Measurements from ENCODE around the gene ZFYVE28. TPM values are rescaled to one million over a fixed set of nuclear protein-coding genes. Genes with fewer than 3 reads are reported as not detected.

ZFYVE28 gene
- total RNA-seq, 1 donor from 2014 or later = 5.9 TPM

DNA sequence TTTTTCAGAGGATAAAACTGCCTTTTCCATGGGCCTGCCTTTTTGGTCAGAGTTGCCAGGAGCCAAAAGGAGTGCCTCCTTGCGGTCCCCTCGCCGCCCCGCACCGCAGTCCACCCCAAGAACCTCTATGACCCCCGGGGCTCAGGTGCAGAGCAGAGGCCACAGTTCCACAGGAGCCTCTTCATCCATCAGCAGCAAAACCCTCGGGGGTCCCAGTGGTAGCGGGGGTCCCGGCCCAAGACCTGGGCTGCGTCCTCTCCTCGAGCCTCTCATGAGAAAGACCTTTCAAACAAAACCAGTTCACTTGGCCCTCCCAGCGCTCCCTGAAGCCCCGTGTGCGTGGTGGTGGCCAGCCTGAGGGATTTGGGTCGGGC is 16.8 kb downstream of the ZFYVE28 start:
- H3K4me1 Mint-ChIP-seq = peaks cover 10% of the 10 kb centered on the region
- peaks cover 28% of the 10 kb centered on the region for H3K27me3 Mint-ChIP-seq
- ChIA-PET POLR2A (interaction anchor here (0.9 kb wide), 1 partner anchor 18 kb away, joined by 3 read pairs; the partner anchor contains the start of gene CFAP99), CTCF (no interaction called here)
- TF ChIP-seq, protein P1, sequence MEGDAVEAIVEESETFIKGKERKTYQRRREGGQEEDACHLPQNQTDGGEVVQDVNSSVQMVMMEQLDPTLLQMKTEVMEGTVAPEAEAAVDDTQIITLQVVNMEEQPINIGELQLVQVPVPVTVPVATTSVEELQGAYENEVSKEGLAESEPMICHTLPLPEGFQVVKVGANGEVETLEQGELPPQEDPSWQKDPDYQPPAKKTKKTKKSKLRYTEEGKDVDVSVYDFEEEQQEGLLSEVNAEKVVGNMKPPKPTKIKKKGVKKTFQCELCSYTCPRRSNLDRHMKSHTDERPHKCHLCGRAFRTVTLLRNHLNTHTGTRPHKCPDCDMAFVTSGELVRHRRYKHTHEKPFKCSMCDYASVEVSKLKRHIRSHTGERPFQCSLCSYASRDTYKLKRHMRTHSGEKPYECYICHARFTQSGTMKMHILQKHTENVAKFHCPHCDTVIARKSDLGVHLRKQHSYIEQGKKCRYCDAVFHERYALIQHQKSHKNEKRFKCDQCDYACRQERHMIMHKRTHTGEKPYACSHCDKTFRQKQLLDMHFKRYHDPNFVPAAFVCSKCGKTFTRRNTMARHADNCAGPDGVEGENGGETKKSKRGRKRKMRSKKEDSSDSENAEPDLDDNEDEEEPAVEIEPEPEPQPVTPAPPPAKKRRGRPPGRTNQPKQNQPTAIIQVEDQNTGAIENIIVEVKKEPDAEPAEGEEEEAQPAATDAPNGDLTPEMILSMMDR (IDR thresholded peaks at IDR 0.05) = no peak
- ATAC-seq (ENCODE audit: low read depth) (no peak), DNase-seq (no peak)
- H3K9me3 Mint-ChIP-seq = no peaks in the 10 kb centered on the region
- no peak overlapping the region for H3K27ac Mint-ChIP-seq
- H3K4me3 Mint-ChIP-seq = no peak overlapping the region
- no peaks in the 10 kb centered on the region for H3K36me3 Mint-ChIP-seq (ENCODE audit: low read depth)
- intact Hi-C loops (cut with micrococcal nuclease) = no loop called here

DNA sequence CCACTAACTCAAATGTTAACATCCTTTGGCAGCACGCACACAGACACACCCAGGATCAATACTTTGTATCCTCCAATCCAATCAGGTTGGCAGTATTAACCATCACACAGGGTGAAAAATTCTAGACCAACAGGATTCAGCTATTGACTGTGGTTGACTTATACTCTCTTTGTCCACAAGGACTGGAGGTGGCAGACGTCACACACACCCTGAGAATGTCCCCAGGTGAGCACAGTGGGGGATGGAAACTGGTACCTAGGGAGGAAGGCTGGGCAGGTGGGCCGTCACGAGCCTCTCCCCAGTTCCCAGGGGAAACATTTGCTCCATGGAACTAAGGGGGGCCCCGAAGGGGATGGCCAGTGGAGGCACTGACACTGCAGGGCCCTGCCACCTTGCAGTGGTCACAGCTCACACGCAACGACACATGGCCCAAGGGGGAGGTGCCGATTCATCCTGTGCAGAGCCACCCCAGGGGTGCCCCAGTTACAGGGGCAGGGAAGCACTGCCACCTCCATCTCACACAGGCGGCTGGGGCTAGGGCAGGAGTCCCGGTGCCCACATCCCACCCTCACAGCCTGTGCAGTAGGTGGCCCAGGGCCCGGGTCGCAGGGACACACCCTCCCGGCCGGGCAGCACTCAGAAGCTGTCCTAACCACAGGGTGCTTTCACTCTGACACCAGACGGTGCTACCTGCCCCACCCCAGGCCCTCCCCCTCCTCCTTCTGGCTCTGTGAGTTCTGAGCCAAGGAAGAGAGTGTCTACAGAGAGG is 17.4 kb downstream of the ZFYVE28 start:
- no peaks in the 10 kb centered on the region for H3K36me3 Mint-ChIP-seq (ENCODE audit: low read depth)
- ChIA-PET POLR2A (no interaction called here), CTCF (no interaction called here)
- H3K4me3 Mint-ChIP-seq = no peak overlapping the region
- TF ChIP-seq, protein P1 (IDR thresholded peaks at IDR 0.05) = no peak
- peaks cover 10% of the 10 kb centered on the region for H3K4me1 Mint-ChIP-seq
- intact Hi-C loops (cut with micrococcal nuclease) = no loop called here
- ATAC-seq (ENCODE audit: low read depth) (no peak), DNase-seq (no peak)
- H3K9me3 Mint-ChIP-seq = no peaks in the 10 kb centered on the region
- H3K27ac Mint-ChIP-seq = no peak overlapping the region
- H3K27me3 Mint-ChIP-seq = peaks cover 28% of the 10 kb centered on the region

DNA sequence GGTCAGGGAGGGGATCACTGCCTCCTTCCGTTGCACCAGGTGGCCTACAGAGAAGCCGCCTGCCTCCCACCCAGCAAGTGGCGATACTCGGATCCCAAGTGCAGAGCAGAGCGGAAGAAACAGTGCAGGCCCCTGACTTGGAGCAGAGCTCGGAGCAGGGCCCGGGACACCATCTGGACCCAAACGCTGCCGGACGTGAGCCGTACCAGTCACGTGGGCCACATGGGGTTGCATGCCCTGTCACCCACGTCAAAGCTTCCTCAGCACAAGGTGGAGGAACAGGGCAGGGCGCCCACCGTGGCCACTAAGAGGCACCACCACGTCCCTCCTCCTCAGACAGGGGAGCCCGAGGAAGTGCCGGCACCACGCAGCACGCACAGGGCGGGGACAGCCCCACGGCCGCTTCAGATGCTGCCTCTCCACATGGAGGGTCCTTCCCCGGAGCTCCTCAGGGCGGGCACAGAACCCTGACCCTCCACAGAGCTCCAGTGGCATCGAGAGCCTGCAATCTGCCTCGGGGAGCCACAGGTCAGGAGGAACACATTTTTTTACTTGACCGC is 18.7 kb downstream of the ZFYVE28 start:
- ChIA-PET CTCF (no interaction called here), POLR2A (no interaction called here)
- Mint-ChIP-seq H3K4me3 (no peak overlapping the region), H3K9me3 (no peaks in the 10 kb centered on the region), H3K36me3 (ENCODE audit: low read depth) (no peaks in the 10 kb centered on the region), H3K4me1 (peaks cover 10% of the 10 kb centered on the region), H3K27ac (no peak overlapping the region), H3K27me3 (peaks cover 28% of the 10 kb centered on the region)
- TF ChIP-seq, protein P1 (IDR thresholded peaks at IDR 0.05) = no peak
- ATAC-seq (ENCODE audit: low read depth) (no peak), DNase-seq (no peak)
- intact Hi-C loops (cut with micrococcal nuclease) = no loop called here

DNA sequence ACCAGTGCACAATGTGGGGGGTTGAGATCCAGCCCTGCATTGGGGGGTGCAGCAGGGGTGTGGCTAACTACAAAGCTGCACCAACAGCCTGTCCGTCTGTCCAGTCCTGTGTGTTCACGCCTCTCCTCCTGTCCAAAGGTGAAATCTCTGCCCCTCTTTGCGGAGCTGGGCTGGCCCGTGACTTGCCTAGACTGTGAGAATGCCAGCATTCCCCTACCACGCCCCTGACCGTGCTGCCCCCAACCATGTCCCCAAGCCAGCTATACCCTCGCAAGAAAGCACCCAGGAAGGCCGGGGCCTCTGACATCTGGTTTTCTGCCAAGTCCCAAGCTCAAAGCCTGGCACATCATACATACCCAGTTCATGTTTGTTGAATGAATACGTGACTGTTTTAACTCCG is 19.2 kb downstream of the ZFYVE28 start:
- TF ChIP-seq, protein P1 (IDR thresholded peaks at IDR 0.05) = no peak
- peaks cover 15% of the 10 kb centered on the region for H3K4me1 Mint-ChIP-seq
- intact Hi-C loops (cut with micrococcal nuclease) = no loop called here
- ATAC-seq (ENCODE audit: low read depth) = no peak
- no peak for DNase-seq
- no peaks in the 10 kb centered on the region for H3K9me3 Mint-ChIP-seq
- H3K4me3 Mint-ChIP-seq = no peak overlapping the region
- peaks cover 28% of the 10 kb centered on the region for H3K27me3 Mint-ChIP-seq
- no peak overlapping the region for H3K27ac Mint-ChIP-seq
- CTCF ChIA-PET = no interaction called here
- no peaks in the 10 kb centered on the region for H3K36me3 Mint-ChIP-seq (ENCODE audit: low read depth)
- POLR2A ChIA-PET = no interaction called here

DNA sequence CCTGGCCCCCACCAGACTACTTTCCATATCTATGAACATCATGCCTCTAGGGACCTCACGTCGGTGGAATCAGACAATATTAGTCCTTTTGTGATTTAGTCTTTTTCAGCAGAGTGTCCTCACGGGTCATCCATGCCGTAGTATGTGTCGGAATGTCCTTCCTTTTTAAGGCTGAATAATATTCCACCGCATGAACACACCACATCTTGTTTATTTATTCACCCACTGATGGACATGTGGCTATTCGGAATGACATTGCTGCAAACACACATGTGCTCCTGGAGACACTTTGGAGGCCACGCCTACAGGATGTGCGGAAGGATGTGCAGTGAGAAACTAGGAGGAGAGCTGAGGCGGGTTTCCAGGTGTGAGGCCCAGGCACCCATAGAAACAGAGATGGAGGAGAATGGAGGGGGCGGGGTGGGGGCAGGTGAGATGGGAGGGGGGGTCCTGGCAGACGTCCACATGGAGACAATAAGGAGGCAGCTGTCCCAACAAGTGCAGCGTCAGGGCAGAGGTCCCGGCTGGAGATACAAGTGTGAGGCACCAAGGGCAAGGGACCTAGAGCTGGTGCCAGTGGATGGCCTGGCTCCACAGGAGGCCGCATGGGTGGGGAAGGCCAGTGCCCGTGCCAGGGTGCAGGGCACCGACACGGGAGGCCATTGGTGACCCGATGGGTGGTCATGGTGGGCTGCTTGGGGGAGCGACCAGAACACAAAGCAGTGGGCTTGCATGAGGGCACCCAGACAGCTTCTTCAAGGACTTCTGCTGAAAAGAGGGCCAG is 20.7 kb downstream of the ZFYVE28 start:
- CTCF ChIA-PET = no interaction called here
- H3K27me3 Mint-ChIP-seq = peaks cover 28% of the 10 kb centered on the region

More for the DNA sequence above, 20.7 kb downstream of the ZFYVE28 start:
- intact Hi-C loops (cut with micrococcal nuclease) = no loop called here
- no peak for DNase-seq
- POLR2A ChIA-PET = no interaction called here
- Mint-ChIP-seq H3K9me3 (no peaks in the 10 kb centered on the region), H3K27ac (no peak overlapping the region), H3K4me3 (no peak overlapping the region), H3K4me1 (peaks cover 28% of the 10 kb centered on the region), H3K36me3 (ENCODE audit: low read depth) (no peaks in the 10 kb centered on the region)
- ATAC-seq (ENCODE audit: low read depth) = no peak
- TF ChIP-seq, protein P1 (IDR thresholded peaks at IDR 0.05) = no peak

Data from activated B cell treated with CpG ODN at 0.5 μM for 24 hours (primary cell).